Stimulated activated CD8-positive, alpha-beta memory T cell treated with anti-CD3 and anti-CD28 coated beads, Interleukin-2, amount 100 ng/mL, for 1 hour (primary cell): ENCODE measurements around the gene RAB10.
"Not testable (repeated sequence)": the region's sequence is repeated elsewhere in the genome, so short reads cannot be mapped to it uniquely, and the experiment has no call there.

Experiments used
- DNase-seq, 2 donors: peaks; one replicate each; pipeline ENCODE4 v3.0.0-alpha.2; 2020; ENCODE audit warnings: low read depth in 2 of 2

RAB10 gene

DNA sequence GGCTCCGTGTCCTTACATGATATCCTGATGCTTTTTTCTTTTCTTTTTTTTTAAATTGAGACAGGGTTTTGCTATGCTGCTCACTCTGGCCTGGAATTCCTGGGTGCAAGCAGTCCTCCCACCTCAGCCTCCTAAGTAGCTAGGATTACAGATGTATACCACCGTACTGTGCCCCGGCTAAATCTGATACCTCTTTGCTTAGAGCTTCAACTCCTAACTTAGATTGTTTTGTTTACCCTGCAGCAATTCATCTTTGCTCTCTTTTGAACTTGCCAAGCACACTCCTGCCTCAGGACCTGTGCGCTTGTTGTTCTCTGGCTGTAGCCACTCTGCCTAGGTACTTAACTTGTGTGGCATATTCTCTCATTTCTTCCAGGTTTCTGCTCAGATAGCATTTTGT, 24.5 kb downstream of the RAB10 start:
- no peak for DNase-seq

DNA sequence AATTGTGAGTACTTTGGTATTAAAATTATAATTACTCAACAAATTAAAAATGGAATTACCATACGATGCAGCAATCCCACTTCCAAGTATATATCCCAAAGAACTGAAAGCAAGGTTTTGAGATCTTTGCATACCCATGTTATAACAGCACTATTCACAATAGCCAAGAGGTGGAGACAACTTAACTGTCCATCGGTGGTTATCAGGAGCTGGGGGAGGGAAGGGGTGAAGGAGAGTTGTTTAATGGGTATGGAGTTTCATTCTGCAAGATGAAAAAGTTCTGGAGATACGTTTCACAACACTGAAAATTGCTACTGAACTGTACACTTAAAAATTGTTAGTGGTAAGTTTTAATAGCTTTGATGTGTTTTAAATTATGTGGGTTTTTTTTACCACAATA, 25.7 kb downstream of the RAB10 start:
- DNase-seq, result no peak

DNA sequence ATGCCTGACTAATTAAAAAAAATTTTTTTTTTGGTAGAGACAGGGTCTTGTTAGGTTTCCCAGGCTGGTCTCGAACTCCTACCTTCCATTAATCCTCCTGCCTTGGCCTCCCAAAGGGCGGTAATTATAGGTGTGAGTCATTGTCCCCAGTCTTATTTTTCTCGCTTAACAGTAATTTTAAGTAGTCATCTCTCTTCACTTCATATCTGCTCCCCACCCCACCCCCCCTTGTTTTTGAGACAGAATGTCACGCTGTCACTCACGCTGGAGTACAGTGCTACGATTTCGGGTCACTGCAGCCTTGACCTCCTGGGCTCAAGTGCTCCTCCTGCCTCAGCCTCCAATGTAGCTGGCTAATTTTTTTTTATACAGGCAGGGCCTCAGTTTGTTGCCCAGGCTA, 27.7 kb downstream of the RAB10 start:
- no peak for DNase-seq

- no peak for DNase-seq
These were observed 31.0 kb downstream of the RAB10 start for GRCh38 chr2:26064846-26065245.

DNA sequence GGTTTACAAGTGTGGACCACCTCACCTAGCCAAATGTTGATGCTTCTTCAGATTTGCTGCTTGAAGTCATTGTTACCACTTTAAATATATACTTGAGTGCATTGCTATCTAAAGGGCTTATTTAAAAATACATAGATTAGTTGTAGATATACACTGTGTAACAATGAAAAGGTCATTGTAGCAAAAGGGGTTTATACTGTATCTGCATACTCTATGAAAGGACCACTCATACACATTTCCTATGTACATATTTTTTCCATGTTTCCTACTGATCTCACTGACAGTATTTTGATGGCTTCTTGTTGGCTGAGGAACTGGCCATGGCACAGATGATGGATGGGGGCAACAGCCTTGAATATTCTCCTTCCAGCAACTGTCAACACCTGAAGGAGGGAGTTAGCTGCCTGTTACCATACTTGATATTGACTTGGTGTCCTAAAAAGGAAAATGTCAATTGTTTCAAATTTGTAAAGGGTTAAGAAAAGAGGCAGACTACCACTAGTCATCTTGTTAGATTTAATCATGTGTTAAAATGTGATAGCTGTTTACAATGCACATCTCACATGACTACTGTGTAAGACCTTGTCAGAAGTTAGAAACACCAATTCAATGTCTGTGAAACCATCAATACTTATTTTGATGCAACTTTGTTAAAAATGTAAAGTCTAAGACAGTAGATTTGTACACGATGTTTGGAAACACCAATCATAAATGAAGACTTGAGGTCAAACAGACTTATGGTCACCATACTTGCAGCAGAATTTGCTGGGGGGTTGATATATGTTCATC, 33.5 kb downstream of the RAB10 start:
- no peak for DNase-seq

DNA sequence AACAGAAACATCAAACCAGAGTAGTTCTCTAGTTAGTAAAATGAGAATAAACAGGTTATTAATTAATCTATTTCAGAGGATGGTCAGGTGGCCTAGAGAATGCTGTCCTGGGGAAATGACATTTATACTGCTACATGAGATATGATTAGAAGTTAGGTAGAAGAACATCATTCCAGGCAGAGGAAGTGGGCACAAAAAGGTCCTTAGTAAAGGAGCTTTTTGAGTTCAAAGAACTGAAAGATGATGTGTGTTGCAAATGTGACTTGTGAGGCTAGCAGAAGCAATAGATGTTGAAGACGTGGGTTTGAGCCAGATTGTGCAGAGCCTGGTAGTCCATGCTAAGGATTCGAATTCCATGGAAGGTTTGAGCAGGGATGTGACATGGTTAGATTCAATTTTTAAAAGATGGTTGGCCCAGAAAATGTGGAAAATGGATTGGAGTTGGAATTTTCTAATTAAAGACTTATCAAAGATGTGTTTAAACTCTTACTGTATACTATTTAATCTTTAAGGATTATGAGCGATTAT, 34.2 kb downstream of the RAB10 start:
- DNase-seq, result no peak

DNA sequence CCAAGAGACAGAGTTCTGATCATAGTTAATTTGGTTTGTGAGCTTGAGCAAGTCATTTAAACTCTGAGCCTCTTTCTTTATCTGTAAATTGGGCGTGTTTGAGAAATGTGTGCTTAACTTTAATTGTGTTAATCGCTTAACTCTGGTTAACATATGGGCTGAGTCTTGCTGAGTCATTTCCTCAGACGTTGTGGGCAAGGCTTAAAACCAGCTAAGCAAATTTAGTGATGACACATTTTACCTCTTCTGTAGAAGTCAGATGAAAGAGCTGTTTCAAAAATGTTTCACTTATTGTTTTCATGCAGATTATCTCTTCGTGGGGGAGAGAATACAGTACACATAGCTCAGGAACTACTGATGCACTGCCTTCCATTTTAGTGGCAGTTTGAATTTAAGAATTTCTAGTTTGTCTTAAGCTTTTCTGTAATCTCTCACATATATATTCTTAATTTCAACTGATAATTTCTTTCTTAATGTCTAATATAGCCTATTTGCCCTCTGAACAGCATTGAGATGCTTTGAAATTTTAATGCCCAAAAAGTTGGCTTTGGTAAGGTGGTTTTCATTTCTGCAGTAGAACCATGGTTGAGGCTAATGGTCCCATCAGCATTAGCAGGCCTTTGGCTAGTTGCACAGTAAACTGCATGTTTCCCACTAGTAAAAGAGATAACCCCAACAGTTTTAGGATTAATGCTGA, 34.9 kb downstream of the RAB10 start:
- peak; percentile 25 to 28 for DNase-seq

- no peak for DNase-seq
These were observed 36.8 kb downstream of the RAB10 start for GRCh38 chr2:26070730-26071129.

- no peak for DNase-seq
These were observed 39.3 kb downstream of the RAB10 start for GRCh38 chr2:26072925-26073768.

- no peak for DNase-seq
These were observed 39.9 kb downstream of the RAB10 start for GRCh38 chr2:26073830-26074229.

GRCh38 chr2:26074676-26075075, 40.8 kb downstream of the RAB10 start:
- no peak for DNase-seq

DNA sequence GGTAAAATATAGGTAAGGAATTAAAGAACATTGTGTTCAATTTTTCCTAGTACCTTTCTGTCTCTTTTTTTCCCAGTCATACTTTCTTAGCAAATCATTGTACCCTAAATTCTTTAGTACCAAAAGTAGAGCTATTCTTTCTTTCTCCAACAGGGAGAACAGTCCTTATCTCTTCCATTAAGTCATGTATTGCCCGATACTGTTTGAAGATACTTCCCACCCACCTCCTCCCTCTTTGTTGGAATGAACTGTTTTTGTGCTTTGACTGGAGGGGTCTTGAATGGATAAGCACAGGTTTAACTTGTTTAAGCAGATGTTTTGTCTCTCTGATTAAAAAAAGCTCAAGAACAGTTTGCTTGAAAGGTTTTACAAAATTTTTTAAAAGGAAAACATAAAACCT, 41.3 kb downstream of the RAB10 start:
- DNase-seq, result no peak

DNA sequence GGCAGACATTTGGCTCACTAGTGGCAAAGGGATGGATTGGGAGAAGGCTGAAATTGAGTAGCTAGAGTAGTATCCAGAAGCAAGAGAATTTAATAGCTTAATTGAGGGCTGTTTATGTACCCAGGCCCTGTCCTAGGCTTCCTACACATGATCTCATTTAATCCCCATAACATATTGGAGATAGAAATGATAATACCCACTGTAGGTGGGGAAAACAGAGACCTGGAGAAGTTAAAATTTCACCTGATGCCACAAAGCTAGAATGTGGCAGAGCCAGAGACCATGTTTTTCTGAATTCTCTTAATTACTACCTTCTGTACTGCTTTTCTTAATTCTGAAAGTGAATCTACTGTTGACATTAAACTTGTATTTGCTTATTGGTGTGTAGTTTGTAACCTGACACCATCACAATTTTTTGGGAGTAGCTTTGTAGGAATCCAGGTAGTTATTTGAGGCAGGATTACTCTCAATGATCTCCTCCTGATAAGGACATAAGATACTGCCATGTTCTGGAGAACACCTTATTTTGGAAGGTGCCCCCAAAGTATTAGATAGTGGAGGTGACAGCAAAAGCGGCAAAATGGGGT, 42.2 kb downstream of the RAB10 start:
- DNase-seq, result no peak

DNA sequence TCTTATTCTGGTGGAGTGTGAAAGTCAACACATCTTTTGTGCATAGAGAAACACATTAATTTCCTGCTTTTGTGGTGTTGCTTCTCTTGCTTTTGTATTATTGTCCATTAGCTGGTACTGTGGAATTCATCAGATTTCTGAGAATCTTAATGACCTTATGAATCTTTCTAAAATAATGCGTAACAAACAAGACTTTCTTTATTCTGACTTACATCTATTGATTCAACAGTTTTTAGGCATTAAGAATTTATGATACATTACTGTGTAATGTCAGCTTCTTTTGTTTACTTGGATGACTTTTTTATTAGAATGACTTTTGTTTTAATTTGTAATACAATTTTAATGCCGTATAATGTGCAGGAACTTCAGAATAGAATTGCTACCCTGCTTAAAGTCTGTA, 43.4 kb downstream of the RAB10 start:
- DNase-seq, result no peak

GRCh38 chr2:26078939-26079338, 45.1 kb downstream of the RAB10 start:
- no peak for DNase-seq

DNA sequence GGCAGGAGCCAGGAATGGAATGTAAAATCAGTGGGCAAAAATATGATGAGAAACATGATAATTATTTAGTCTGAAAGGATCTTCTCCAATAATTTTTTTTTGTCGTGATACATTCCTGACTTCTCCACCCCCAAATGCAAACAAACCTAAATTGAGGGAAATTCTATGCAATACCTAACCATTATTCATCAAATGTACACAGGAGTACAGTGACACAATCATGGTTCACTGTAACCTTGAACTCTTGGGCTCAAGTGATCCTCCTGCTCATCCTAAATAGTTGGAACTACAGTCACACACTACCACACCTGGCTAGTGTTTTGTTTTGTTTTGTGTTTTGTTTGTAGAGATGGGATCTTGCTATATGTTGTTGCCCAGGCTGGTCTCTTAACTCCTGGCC, 46.5 kb downstream of the RAB10 start:
- DNase-seq, result no peak

GRCh38 chr2:26080925-26081324, 47.0 kb downstream of the RAB10 start:
- not testable (repeated sequence) for DNase-seq

- DNase-seq, result no peak
These were observed 47.7 kb downstream of the RAB10 start for GRCh38 chr2:26081556-26081955.

DNA sequence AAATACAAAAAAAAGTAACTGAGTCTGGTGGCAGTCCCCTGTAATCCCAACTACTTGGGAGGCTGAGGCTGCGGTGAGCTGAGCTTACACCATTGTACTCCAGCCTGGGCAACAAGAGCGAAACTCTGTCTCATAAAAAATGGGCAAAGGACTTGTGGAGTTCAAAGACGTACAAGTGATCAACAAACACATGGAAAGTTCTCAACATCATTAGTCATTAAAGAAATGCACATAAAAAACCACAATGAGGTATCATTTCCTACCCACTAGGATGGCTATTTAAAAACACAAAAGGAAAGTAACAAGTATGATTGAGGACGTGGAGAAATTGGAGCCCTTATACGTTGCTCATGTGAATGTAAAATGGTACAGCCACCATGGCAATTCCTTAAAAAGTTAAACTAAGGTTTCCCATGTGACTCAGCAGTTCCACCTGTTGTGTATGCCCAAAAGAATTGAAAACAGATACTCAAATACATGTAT, 52.3 kb downstream of the RAB10 start:
- no peak for DNase-seq

DNA sequence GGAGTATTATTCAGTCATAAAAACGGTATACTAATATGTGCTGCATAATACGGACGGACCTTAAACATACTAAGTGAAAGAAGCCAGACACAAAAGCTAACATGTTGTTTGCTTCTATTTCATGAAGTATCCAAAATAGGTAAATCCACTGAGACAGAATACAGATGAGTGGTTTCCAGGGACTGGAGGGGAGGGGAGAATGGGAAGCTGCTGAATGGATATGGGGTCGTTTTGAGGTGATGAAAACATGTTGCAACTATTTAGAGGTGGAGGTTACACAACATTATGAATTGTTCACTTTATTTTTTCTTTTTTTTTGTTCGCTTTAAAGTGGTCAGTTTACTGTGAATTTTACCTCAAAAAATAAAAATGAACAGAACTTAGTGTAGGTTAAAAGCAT, 52.9 kb downstream of the RAB10 start:
- DNase-seq, result no peak

- DNase-seq, result no peak
These were observed 54.3 kb downstream of the RAB10 start for GRCh38 chr2:26088038-26088643.
